ENCODE data around the gene ANXA11. TPM values are rescaled to one million over a fixed set of nuclear protein-coding genes. Genes with fewer than 3 reads are reported as not detected.

Gene ANXA11
- total RNA-seq, 1 experiment from 2014 or later = 241 TPM

- Histone ChIP-seq H3K9me3 (ENCODE audit: control insufficient read depth, insufficient read depth, low read depth, low read length) (no peaks in the 10 kb centered on the region), H3K27ac (ENCODE audit: low read length) (no peak overlapping the region), H3K36me3 (ENCODE audit: control insufficient read depth, insufficient read depth, low read length) (no peaks in the 10 kb centered on the region), H3K27me3 (ENCODE audit: control insufficient read depth, insufficient read depth, low read length) (no peaks in the 10 kb centered on the region), H3K4me1 (ENCODE audit: control insufficient read depth, insufficient read depth, low read length) (no peaks in the 10 kb centered on the region), H3K4me3 (ENCODE audit: low read depth in 2 of 2, low read length in 2 of 2) (no peak overlapping the region)
- in situ Hi-C loops (cut with HindIII; ENCODE audit: low pct_unique_long_range_greater_than_20kb, low sequenced_read_pairs) = no loop called here
- POLR2A ChIA-PET = no interaction called here
- TF ChIP-seq SIN3A (IDR thresholded peaks at IDR 0.05; ENCODE audit: borderline replicate concordance, insufficient read depth, low read depth, low read length) = no peak
- TF ChIP-seq REST (IDR thresholded peaks at IDR 0.05; ENCODE audit: insufficient read depth in 1 of 2, low read depth in 2 of 2, low read length in 1 of 2) = no peak
- no peak for TF ChIP-seq POLR2AphosphoS5 (IDR thresholded peaks at IDR 0.05; ENCODE audit: low read depth, low read length)
- TF ChIP-seq CTCF (IDR thresholded peaks at IDR 0.05) = no peak
- TF ChIP-seq TCF7L2 (IDR thresholded peaks at IDR 0.05; ENCODE audit: low read depth, low read length) = no peak
- no peak for DNase-seq (ENCODE audit: low read depth, low spot score)
- intact Hi-C loops (cut with micrococcal nuclease; ENCODE audit: unreplicated experiment) = no loop called here
- ATAC-seq = no peak
- BruUV-seq (replicated peaks) = no TSS peak
- CTCF ChIA-PET = no interaction called here
These were observed 35.3 kb downstream of the ANXA11 start for GRCh38 chr10:80170026-80170425.

- in situ Hi-C loops (cut with HindIII; ENCODE audit: low pct_unique_long_range_greater_than_20kb, low sequenced_read_pairs) (no loop called here), intact Hi-C loops (cut with micrococcal nuclease; ENCODE audit: unreplicated experiment) (loop anchor here (5.0 kb wide), 1 partner anchor 38 kb away; the partner anchor contains the start of gene ANXA11)
- no peak overlapping the region for H3K27ac ChIP-seq (ENCODE audit: low read length)
- ChIA-PET CTCF (no interaction called here), POLR2A (no interaction called here)
- DNase-seq (ENCODE audit: low read depth, low spot score) (no peak), ATAC-seq (0 out of 2 replicates have a peak, but pooled peaks have one; percentile 12)
- H3K4me3 ChIP-seq (ENCODE audit: low read depth in 2 of 2, low read length in 2 of 2) = no peak overlapping the region
- H3K36me3 ChIP-seq (ENCODE audit: control insufficient read depth, insufficient read depth, low read length) = no peaks in the 10 kb centered on the region
- peaks cover 5% of the 10 kb centered on the region for H3K4me1 ChIP-seq (ENCODE audit: control insufficient read depth, insufficient read depth, low read length)
- TF ChIP-seq REST (IDR thresholded peaks at IDR 0.05; ENCODE audit: insufficient read depth in 1 of 2, low read depth in 2 of 2, low read length in 1 of 2) = no peak
- TF ChIP-seq TCF7L2 (IDR thresholded peaks at IDR 0.05; ENCODE audit: low read depth, low read length) = no peak
- TF ChIP-seq CTCF (IDR thresholded peaks at IDR 0.05) = no peak; the same call in 1 of the 2 replicates
- TF ChIP-seq SIN3A (IDR thresholded peaks at IDR 0.05; ENCODE audit: borderline replicate concordance, insufficient read depth, low read depth, low read length) = no peak
- no peak for TF ChIP-seq POLR2AphosphoS5 (IDR thresholded peaks at IDR 0.05; ENCODE audit: low read depth, low read length)
- no TSS peak for BruUV-seq (replicated peaks)
- H3K9me3 ChIP-seq (ENCODE audit: control insufficient read depth, insufficient read depth, low read depth, low read length) = no peaks in the 10 kb centered on the region
- no peaks in the 10 kb centered on the region for H3K27me3 ChIP-seq (ENCODE audit: control insufficient read depth, insufficient read depth, low read length)
These were observed 36.5 kb downstream of the ANXA11 start for GRCh38 chr10:80168679-80169380.
